HCEC 1CT (cell line): Measurements from ENCODE around the gene DGKG.
A peak's percentile ranks its signal among the peaks of the same experiment; 100 is the strongest.

ENCODE experiments used
- DNase-seq: peaks from one replicate; pipeline ENCODE4 v3.0.0-alpha.2; 2017

The DGKG gene

DNA sequence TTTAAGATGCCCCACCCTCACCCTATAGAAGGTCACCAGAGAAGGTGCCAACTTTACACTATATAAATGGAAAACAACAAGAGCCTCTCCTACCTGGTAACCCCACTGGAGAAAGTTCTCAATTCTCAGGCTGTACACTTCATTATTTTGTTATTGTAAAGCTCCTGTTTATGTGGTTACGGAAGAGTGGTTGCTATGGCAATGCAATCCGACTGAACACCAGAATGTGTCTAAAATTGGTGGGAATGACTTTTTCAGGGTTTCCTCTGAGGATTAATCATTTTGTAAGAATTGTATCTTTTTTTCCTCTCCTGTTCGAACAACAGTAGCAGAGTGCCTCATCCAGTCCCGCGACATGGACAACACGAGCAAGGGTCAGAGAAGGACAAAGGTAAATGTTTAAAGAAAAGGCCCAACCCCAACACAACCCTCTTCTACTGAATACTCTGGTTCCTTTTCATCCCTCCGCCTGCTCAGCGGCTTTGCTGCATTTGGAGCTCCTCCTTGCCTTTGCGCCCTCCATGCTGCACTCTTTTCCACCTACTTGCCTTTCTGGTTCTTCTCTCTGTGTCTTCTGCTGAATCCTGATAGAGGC lies 45.3 kb downstream of the DGKG start:
- DNase-seq: no peak

DNA sequence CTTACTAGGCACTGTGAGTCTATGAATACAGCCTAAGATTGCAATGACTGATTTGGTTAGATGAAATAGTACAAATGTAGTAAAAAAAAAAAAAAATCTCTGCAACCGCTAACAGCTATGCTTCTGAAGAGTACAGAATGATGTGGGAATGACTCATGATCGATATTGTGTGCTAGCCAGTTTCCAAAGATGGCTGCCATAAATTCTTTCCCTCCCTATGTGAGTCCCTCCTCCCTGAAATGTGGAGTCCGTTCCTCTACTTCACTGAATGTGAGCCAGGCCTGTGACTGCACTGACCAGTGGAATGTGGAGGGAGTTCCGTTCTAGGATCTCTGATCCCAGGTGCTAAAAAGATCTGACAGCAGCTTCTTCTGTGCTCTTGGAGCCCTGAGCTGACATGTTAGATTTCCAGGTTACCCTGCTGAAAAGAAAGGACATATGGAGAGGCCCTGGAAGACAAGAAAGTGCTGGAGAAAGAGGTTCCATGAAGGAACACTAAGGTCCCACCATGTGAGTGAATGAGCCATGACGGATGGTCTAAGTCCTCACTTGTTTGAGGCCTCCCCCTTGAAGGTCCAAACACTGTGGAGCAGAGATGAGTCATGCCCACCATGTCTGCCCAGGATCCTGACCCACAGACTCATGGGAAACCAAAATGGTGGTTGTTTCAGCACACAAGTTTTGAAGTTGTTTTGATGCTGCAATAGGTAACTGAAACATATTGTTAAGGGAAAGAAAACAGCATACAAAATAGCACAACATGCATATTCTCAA lies 46.3 kb downstream of the DGKG start:
- DNase-seq: peak; percentile 72

DNA sequence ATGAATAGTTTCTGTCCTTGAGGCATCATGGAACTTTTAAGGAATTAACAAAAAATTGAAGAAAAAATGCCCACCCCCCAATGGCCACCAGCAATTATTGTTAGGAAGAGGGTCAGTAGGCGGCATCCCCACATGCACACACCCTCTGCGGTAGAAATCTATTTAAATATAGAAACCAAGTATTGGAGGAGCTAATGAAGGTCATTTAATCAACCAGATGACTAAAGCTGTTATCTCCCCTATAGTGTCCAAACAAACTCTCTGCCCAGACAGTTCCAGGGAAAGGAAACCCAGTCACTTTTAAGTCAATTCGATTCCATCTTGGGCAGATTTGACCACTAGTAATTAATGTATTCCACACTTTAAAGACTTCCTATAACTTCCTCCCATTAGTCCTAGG lies 47.1 kb downstream of the DGKG start:
- no peak for DNase-seq

DNA sequence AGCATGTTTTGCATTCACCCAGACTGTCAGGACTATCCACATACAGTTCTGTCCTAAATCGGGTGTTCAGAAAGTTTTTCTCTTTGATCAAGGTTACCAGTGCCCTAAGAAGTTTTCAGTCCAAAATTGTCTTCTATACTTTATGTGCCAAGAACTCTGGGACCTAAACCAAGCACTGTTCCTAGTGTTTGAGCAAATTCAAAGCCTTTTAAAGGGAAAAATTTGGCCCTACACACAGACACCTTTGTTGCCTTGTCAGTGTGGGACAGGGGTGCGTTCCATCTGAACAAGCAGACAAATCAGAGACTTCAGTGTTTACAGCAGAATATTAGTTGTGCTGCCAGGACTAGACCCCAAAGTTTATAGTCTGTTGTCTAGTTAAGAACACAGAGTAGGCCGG lies 50.6 kb downstream of the DGKG start:
- no peak for DNase-seq

DNA sequence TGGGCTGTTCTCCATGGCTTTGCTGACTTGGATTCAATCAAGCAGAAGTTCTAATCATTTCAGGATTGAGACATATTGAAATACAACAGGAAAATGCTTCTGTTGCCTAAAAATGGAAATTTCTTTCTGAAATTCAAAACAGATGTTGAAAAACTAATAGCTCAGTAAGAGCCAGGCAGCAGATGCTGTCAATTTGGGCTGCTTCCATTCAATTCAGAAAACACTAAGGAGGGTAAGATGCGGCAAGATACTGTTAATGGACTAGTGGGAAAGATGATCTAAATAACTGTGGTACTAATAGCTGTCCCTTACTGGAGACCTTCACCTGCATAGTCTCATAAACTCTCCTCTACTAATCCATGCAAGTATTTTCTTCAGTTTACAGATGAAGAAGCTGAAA lies 53.5 kb downstream of the DGKG start:
- DNase-seq: no peak

DNA sequence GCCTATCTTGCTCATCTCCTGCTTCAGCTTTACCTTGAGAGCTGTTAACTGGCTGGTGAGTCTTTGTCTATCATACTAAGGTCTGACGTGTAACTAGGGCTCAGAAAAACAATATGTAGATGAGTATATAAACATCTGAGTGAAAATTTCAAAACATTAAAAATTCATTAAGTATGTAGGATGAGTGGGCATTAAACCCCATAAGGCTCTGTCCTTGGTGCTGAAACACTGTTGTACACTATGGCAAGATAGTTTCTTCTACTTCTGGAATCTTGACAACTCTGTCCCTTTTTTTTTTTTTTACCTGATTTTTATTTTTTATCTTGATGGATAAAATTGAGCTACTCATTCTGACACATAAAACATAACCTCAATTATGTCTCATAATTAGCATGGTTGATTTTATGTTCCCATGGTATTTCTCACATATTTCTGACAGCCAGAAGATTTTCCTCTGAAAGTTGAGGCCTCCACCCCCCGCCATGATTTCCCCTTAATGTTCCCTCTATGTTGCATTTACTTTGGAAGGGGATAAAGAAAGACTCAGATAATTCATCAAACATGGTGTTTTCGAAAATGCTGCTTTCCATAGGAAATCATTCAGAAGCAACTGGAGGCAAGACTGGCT lies 54.3 kb downstream of the DGKG start:
- DNase-seq: no peak

DNA sequence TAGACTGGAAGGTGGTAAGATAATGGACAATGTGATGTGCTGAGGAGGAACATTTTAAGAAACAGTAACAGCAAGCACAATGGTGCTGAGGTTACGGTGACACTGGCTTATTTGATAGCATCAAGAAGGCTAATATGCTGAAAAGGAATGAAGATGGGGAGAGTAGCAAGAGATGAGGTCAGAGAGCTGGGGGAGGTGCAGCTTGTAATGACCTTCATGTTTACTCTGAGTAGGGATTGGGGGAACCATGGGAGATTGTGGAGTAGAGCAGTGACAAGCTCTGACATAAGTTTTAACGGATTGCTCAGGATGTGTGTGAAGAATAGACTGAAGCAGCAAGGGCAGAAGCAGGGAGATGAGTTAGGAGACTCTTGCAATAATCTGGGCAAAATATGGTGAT lies 56.7 kb downstream of the DGKG start:
- no peak for DNase-seq

DNA sequence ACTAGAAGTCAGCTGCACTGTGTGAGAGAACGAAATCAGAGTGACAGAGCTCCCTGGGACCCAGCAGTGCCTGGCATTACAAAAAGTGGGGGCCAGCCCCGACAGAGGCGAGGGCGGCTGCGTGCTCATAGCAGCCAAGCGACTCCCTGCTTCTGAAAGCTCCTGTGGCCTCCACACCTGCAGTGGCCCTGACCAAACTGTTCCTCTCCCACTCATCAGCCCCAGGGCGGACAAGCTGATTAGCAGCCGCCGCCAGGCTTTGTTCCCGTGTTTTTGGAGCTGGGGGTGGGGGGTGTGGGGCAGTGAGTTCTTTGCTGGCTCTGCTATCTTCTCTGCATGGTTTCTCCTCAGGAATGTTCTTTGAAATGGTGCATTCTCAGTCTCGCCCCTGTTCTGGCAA lies 58.1 kb downstream of the DGKG start:
- no peak for DNase-seq

DNA sequence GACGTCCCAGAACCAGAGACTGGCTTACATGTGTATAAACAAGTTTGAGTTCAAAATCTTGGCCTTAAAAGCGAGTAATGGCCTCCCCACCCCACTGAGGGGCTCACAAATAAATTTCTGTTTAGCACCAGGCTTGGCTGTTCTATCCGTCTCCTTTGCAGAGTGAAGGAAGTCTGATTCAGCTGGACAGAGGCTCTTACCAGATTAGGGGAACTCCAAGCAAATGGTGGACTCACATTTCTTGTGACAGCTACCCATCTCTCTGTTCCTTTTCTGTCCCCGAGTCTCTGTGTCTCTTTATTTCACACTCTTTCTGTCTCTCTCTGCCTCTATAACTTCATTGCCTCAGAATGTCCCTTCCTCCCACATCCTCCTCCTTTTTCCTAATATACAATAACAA lies 62.7 kb downstream of the DGKG start:
- no peak for DNase-seq

DNA sequence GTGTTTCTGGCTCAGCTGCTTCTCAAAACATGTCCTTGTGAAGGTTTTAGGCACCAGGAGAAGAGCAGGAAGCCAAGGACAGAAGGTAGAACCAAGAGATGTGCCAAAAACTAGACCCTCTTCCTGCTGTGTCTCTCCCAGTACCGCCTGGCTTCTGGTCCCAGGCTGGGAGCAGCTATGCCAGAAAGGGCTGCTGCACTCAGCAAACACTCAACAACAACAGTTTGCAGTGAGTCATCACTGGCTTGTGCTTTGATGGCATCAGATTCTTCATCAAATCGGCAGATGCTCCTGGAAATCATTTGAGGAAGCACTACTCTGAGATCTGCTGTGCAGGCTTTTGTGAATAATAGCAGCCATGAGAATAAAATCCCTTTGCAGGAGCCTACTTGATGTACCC lies 63.2 kb downstream of the DGKG start:
- DNase-seq: no peak

DNA sequence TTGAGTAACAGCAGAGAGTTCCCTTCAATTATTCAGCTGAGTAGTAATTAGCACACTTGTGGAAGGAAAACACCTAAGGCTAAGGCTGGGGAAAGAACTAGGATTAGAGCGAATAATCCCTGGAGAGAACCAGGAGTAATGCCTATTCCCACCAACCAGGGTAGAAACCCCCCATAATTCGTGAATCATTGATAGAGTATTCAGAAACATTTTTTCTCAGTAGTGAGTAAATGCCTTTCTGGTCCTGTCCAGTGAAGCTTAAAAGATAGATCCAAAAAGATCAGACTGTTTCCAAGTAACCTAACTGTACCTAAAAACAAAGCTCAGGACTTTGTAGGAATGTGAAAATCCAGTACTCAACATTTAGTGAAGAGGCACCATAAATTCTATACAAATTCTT lies 71.2 kb downstream of the DGKG start:
- DNase-seq: no peak

DNA sequence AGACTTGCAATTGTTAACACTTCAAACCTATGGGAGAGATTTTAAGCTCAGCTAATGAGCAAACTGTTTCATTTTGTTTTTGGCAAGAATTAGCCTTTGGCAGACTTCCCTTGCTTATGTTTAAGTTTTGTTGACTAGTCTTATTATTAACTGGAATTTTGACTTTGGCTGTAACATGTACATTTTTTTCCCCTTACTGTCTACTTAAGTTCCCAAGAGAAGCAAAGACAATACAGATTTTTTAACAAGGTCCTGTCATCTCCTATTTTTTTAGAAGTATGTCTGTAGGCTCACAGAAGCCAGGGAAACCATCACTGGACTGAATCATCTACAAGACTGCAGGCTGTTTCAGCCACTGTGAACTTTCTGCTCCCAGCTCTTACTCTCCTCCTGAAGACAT lies 74.3 kb downstream of the DGKG start:
- peak; percentile 74 for DNase-seq

DNA sequence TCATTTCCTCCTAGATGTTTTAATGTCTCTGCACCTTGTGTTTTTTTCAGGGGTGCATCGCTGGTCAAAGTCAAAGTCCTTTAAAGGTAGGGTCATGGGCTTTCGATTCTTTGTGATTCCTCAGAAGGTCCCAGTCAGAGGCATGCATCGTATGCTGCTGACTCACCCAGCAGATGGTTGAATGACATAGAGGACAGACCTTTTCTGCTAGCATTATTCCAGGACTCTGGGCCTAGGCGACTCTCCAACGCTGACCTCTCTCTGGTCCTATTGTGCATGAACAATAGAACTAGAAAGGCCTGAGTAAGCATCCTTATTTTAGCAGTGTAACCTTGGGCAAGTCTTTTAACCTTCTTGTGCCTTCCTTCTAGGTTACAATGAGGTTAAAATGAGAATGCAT lies 75.9 kb downstream of the DGKG start:
- peak; percentile 18 for DNase-seq

DNA sequence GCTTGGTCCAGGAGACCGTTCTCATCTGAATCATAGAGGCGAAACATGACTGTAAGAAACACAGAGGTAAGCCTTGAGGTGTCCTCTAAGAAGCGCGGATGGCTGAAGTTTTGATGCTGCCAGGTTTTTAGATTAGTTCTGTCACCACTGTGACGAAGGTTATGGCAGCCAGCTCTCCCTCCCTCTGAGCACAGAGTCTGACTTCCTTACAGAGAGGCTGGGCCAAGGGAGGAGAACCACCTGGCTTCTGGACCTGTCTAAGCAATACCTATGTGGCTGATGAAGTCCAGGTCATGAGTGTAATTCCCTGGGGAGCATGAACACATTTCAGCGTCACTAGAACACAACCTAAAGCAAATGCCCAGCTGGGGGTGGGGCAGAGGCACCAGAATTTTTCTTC lies 77.4 kb downstream of the DGKG start:
- no peak for DNase-seq

DNA sequence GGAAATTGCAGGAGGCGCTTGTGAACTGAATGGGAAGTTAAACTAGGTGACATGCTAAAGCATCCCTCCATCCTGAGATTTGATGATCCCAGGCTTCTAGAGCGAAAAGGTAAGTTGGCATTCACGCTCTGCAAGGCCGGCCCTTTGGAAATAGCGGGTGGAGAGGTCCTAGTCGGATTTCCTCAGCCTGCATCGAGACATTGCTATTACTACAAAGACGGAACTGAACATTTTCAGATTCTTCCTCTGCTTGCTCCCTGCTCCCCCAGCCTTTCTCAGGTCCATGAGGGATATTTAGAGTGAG lies 77.7 kb downstream of the DGKG start:
- no peak for DNase-seq

DNA sequence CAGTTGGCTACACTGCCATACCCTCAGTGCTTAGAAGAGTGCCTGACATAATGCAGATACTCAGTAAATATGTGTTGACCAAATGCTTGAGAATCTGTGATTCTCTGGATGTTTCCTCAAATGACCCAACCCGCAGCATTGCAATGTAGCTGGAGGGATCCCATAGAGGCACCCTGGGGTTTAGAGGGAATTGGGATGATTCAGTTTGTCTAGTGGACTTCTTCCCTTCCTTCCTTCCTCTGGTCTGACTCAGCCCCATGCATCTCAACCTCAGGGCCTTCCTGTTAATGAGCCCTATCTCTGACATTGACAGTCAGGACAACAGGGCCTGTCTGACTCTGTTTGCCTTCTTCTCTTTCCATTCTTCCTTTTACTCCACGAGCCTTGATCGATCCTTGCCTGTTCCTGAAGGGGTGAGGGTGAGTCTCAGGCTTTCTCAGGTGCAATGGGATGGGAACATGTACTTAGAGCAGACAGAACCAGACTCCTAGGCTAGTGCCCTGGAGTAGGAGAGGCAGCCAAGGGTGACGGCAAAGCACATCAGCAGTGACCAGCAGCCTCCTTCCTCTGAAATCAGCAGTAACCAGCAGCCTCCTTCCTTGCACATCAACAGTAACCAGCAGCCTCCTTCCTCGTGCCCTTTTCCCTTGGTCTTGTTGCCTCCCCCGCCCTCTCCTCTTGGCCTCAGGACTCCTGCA lies 78.2 kb downstream of the DGKG start:
- DNase-seq: peak; percentile 85

DNA sequence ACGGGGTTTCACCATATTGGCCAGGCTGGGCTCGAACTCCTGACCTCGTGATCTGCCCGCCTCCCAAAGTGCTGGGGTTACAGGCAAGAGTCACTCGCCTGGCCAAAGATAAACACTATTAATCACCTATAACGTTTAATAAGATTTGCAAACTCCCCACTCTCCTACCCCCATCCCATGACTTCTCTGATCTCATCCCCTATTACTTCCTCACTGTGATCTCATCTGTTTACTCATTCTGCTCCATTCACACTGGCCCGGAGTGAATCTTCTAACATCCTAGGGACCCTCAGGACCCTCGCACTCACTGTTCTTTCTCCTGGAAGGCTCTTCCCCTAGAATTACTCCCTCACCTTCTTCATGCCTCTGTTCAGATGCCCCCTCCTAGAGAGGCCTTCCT lies 78.9 kb downstream of the DGKG start:
- peak; percentile 46 for DNase-seq

DNA sequence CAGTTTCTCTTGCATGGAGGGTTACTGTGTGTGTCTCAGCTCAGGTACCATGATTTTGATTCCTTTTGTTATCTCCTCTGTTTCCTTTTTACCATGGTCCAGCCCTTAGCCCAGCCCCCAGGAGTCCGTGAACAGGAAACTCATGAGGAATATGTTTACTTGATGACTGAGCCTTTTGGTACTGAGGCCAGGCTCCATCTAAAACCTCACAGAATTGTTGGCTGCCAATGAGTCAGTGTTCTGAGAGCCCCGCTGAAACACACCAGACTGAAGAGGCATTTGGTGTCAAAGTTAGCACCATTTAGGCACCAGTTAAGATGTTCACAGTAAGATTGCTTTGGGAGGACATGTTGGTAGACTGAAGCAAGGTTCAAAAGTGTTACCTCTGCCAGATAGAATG lies 80.9 kb downstream of the DGKG start:
- peak; percentile 87 for DNase-seq

DNA sequence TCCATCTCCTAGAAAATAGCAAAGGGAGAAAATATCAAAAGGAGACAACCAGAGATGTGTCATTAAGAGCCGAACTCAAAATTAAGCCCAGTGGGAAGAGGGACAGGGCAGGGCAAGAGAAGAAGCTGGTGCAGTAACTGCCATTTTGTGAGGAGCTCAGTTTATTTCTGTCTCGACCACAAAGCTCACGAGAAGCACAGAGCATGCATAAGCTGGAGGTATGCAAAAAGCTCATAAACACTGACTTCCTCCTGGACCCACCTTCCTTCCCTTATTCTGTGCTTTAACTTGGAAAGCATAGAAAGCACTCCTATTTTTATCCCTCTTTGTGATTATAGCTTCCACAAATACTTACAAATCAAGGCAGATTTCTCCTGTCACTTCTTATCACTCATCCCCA lies 81.3 kb downstream of the DGKG start:
- no peak for DNase-seq

DNA sequence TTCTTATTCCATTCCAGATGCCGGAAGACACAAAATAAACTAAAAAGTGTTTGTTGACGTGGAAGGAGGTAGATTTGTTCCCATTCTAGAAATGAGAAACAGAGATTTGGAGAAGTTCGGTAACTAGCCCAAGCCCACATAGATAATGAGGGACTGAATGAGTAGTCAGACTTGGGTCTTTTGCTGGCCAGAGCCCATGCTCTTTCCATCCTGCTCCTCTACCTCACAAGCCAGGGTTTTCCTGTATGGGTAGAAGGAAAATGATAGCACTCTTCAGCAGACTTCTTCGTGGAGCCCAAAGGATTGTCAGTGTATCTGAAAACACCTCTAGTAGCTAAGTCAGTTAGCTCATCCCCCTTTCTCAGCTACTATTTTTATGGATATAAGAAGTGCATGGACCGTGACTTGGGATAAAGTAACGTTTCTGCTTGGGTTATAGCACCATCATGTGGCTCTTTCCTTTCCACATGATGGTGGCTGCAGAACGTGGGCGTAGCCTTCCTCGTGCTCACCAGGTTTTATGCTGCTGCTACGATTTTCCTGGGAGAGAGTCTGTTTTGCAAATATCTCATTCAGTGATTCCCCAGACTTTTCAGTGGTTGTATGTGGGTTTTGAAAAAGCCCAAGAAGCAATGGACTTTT lies 84.6 kb downstream of the DGKG start:
- DNase-seq: peak; percentile 31

DNA sequence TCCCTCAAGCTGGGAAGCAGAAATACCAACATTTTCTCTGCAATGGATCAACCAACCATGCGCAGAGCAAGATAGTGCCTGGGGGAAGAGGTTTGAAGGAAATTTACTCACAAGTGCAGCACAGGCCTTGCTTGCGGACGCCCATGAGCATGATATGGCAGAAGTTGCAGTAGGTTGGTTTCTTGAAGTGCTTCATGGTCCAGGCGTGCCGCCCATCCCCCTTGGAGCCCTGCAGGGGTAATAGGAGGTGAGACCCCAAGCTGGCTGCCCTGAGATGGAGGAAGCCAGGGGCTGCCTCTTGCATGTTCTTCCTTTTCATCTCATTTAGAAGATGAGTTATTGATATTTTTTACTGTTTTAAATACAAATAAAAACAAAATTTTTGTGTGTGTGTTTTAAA lies 86.6 kb downstream of the DGKG start:
- no peak for DNase-seq

DNA sequence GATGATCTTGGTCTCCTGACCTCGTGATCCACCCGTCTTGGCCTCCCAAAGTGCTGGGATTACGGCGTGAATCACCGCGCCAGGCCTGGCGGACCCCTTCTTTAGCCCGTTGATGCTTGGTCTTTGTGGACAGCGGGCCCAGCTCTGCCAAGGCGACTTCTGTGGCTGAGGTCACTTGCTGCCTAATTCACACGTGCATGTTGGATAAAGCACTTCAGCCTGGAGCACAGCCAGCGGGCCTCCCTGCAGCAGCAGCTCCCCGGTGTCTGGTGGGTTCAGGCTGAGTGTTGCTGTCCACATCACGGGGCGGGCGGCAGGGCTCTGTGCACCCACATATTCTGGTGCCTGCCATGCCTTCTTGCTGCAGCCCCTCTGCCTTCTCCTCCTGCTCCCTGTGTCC lies 88.4 kb downstream of the DGKG start:
- no peak for DNase-seq

DNA sequence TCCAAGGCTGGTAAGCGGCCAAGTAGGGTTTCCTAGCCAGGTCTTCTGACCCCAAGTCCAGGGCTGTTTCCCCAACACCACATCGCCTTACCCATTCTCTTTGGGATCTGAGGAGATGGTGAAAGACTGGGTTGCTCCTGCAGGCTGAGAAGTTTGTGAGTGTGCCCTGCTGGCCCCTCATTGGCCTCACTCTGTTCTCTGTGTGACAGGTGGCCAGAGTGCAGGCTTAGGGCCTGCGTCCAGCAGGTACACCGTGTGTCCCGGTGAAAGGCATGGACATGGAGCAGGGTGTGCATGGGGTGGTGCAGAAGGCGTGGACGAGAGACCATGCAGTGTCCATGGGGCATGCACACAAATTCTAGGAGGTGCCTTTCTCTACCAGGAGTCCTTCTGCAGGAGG lies 91.3 kb downstream of the DGKG start:
- no peak for DNase-seq
